ENCODE measurements around the gene NR6A1.

- TF ChIP-seq CTCF (IDR thresholded peaks at IDR 0.05) (no peak), EP300 (IDR thresholded peaks at IDR 0.05) (no peak), POLR2A (IDR thresholded peaks at IDR 0.05) (no peak)
Observed at GRCh38 chr9:124602204-124602603, 168.9 kb downstream of the NR6A1 start.
